Fibroblast of gingiva (primary cell): ENCODE data around the gene DESI2.
"Not testable (repeated sequence)": the region's sequence is repeated elsewhere in the genome, so short reads cannot be mapped to it uniquely, and the experiment has no call there.

ENCODE experiments used
- DNase-seq: peaks from one replicate; pipeline ENCODE4 v3.0.0-alpha.2; 2011; ENCODE audit warnings: low read depth

DESI2 gene

DNA sequence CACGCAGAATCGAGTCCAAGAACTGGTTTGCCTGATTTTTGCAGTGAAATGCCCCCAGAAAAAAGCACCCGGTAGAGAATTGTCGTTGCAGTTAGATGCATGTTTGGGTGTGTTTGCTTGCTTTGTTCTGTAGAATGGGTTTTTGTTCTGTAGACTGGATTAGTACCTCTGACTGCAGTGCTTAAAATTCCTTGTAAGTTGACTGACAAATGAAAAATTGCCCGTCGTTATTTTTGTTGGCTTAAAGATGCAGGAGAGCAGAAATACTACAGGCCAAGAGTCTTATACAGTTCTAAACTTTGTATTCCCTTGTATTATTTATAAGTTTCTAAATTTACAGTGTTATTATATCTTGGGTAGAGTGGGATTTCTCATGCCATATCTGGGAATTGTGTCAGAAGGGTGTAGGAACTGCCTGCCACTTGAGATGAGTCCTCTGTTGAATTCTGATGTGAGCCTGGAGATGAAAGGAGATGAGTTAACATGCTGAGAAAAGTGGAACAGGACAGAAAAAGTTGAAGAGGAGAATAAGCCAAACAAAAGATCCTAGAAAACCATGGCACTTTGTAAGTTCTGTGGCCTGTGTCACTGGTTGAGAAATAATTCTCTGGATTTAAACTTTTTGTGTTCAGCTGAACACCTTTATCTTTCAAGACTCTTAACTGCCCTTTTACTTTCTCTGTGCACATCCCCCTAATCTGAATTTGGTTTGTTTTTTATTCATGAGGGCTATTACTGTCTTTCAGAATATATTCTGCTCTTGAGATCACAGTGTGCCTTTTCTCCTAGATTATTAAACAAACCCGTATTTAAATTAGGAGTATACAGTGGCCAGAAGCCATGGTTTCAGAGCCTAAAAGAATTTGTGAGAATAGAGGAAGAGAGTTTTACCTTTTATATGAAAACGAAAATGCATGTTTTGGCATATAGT, 1.4 kb downstream of the DESI2 start:
- no peak for DNase-seq

DNA sequence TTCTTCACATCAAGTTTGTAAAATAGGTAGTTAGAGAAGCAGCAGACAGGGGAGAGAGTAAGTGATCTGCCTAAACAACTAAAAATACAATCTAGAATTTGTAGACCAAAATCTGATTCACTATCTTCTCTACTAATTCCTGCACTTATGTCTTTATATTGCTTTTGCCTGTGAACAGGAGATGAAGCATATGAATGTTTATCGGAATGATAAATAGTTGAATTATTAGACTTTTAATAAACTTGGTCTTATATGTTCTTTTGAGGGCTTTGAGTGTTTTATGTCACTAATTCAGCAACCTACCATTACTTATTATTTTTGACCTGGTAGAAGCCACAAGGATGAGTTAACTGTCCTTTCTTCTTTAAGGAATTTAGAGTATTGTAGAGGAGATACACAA, 2.3 kb downstream of the DESI2 start:
- DNase-seq: no peak

DNA sequence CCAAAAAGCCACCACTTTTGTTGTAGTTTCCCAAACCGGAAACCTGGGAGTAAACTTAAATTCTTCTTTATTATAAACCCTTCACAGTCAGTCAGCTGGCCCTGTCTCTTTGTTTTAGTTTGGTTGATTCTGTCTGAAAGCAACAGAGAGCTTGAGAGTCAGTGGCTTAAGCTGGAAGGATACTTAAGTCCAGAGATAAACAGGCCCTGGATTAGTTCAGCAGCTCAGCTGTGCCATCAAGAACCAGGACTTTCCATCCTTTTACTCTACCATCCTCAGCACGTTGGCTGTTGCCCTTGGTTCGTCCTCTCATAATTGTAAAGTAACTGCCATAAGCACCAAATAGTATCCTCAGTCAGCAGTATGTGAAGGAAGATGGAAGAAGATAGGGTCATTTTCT, 4.5 kb downstream of the DESI2 start:
- no peak for DNase-seq

DNA sequence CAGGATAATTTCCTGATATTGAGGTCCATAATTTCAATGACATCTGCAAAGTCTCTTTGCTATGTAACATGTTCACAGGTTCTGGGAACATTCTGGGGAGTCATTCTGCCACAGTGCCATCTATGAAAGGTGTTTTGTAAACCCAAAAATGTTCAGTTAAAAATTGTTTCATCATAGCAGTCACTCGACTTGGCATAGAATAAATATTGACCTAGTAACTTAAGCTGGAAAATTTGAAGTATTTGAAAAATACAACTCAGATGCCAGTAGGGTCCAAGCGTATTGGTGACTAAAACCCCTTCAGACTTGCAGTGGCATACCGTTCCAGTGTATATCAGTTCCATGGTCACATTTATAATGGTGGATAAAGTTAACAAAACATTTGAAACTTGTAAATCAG, 6.8 kb downstream of the DESI2 start:
- peak; percentile 41 for DNase-seq

DNA sequence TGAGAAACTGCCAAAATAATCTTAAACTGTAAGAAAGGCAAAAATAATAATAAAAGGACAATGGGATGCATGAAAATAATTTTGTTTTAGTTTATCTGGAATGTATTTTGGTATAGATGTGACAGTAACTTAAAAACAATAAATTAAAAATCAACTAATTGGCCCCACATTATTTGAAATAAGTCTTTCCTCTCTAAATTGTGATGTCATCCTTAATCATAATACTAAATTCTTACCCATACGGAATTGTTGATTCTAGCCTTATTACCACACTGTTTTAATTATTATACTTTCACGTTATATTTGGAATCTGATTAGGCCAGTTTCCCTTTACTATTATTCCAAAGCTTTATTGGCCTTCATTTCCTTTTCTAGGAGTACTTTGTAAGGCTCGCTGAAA, 7.7 kb downstream of the DESI2 start:
- no peak for DNase-seq

DNA sequence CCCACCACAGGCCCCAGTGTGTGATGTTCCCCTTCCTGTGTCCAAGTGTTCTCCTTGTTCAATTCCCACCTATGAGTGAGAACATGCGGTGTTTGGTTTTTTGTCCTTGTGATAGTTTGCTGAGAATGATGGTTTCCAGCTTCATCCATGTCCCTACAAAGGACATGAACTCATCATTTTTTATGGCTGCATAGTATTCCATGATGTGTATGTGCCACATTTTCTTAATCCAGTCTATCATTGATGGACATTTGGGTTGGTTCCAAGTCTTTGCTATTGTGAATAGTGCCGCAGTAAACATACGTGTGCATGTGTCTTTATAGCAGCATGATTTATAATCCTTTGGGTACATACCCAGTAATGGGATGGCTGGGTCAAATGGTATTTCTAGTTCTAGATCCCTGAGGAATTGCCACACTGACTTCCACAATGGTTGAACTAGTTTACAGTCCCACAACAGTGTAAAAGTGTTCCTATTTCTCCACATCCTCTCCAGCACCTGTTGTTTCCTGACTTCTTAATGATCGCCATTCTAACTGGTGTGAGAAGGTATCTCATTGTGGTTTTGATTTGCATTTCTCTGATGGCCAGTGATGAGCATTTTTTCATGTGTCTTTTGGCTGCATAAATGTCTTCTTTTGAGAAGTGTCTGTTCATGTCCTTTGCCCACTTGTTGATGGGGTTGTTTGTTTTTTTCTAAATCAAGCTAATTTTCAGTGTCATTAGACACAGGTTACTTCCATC, 8.8 kb downstream of the DESI2 start:
- DNase-seq: not testable (repeated sequence)

DNA sequence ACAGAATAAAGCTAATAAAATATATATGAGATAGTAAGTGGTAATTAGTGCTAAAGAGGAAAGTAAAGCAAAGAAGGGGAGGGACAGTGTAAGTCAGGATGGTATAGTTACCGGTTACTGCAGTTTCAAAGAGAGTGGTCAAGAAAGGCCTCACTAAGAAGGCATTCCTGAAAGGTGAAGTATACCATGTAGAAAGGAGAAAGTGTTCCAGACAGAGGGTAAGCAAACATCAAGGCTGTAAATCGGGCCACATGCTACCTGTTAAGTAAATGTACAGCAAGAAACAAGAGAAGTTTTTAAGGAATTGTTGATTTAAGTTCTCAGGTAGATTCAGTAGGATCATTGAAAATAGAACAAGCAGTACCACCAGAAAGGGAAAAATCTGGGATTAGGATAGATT, 9.7 kb downstream of the DESI2 start:
- DNase-seq: no peak

DNA sequence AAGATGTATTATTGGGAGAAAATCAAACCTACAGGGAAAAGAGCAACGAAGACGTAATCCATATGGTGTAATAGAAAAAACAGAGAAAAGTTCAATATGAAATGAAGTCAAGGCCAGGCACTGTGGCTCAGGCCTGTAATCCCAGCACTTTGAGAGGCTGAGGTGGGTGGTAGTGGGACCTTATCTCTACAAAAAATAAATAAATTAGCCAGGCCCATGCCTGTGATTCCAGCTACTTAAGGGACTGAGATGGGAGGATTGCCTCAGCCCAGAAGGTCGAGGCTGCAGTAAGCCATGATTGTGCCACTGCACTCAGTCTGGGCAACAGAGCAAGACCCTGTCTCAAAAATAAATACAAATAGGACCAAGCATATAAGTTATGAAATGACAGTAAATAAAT, 11.4 kb downstream of the DESI2 start:
- DNase-seq: no peak

DNA sequence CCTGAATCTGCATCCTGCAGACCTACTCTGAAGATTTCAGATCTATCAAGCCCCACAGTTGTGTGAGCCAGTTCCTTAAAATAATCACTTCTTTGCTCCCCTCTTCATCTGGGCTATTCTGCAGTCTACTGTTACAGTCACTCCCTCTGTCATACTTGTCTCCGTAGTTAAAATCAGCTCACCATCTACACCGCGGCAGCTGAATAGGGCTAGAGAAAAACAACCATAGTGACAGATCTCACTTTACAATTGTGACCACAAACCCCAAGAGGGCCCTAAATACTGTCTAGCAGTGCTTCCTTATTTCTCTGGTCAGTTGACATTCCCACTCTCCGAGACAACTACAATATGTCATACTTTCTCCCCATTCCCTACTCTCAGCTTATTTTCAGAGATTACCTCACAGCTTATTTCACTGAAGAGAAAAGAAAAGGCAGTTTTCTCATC, 12.9 kb downstream of the DESI2 start:
- no peak for DNase-seq

DNA sequence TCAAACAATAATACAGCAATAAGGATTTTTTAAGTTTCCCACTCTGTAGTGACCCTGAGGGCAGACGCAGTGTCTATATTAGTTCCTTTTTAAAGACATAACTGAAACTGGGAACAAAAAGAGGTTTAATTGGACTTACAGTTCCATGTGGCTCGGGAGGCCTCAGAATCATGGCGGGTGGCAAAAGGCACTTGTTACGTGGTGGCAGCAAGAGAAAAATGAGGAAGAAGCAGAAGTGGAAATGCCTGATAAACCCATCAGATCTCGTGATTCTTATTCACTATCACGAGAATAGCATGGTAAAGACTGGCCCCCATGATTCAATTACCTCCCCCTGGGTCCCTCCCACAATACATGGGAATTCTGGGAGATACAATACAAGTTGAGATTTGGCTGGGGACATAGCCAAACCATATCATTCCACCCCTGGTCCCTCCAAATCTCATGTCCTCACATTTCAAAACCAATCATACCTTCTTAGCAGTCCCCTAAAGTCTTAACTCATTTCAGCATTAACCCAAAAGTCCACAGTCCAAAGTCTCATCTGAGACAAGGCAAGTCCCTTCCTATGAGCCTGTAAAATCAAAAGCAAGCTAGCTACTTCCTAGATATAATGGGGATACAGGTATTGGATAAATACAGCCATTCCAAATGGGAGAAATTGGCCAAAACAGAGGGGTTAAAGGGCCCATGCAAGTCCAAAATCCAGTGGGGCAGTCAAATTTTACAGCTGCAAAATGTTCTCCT, 13.9 kb downstream of the DESI2 start:
- not testable (repeated sequence) for DNase-seq

DNA sequence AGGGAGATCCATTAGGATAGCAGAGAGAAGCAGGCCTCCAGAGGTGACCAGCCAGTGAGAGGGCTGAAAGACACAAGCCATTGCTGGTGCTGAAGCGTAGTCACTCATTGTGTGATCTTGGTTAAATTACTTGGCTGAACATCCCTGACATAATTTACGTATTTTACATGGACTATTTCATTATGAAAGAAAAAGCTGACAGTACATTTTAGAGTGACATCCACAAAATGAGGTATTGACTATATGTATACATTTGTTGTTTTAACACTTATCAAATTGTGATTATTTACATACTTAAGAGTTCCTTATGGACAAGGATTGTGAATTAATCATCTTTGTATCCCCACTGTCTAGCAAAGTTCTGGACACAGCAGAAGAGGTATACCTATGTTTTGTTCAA, 14.9 kb downstream of the DESI2 start:
- DNase-seq: no peak

DNA sequence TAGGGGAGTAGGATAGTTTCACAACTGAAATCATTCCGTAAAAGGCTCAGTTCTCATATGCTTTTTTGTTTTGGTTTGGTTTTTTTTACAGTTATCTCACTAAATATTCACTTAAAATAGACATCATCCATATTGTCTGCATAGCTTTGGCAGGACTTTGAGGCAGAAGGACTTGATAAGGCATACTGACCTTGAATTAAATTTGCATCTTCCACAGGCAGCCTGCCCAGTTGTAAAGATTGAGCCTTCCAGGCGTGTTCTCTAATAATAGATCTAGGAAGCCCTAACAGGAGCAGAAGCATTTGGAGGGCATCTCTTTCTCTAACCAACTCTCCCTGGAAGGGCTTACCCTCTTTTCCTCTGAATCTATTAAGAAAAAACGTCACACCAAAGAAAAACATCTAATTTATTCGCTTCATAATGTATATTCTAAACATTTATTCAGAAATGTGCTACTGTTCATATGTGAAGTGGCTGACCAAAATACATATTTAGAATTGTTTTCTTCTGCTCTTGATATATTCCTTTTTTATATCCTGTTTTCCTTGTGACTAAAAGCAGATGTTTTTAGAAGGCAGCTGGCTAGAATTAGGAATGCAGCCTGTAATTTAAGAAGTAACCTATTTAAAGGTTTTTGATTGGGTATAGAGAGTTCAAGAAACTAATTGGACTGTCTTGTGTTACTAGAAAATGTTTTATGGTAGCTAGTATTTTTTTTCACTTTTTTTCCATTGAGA, 20.2 kb downstream of the DESI2 start:
- peak; percentile 73 for DNase-seq

DNA sequence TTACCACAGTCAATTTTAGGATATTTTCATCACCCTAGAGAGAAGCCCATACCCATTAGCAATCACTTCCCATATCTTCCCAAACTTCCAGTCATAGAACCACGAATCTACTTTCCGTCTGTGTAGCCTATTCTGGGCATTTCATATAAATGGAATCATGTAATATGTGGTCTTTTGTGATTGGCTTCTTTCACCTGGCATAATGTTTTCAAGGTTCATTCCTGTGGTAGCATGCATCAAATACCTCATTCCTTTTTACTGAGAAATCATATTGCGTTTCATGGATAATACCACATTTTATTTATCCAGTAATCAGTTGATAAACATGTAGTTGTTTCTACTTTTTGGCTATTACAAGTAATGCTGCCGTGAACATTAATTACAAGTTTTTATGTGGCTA, 21.5 kb downstream of the DESI2 start:
- DNase-seq: peak; percentile 4

DNA sequence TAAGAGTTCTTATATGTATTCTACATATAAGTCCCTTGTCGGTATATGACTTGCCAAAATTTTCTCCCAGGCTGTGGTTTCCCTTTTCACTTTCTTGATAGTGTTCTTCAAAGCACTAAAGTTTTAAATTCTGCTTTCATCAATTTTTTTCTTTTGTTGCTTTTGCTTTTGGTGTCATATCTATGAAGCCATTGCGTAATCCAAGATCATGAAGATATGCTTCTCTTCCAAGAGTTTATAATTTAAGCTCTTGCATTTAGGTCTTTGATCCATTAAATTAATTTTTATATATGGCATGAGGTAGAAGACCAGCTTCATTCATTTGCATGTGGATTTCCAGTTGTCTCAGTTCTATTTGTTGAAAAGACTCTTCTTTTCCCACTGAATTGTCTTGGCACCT, 22.2 kb downstream of the DESI2 start:
- no peak for DNase-seq

DNA sequence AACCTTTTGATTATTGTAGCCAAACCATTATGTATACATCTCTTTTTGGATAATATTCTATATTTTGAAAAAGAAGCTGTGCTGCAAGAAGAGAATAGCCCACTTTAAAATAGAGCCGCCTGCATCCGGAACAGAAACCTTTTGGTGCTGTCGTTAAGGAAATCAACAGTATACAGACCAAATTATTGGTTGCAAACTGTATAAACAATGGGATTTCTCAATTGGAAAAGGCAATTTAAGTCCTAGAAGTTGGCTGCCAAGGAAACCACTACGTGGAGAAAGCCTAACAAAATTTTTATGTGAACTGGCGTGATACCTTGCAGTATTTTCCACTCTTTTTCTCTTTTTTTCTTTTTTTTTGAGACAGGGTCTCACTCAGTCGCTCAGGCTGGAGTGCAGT, 25.8 kb downstream of the DESI2 start:
- peak; percentile 70 for DNase-seq

DNA sequence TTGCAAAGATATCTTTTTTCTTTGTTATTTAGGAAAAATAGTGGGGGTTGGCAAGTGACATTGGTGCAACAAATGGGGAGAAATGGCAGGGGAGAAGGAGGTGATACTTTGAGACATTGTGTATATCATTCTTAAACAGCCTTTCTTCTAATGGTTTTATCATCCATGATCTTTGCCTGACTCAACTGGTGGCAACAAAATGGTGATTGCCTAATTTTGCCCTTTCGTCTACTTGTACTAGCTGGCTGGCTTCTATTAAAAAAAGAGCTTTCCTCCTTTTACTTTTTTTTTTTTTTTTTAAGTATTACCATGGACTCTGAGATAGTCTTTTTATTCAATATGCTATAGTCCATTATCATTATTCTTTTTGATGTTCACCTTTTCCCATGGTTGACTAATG, 27.7 kb downstream of the DESI2 start:
- peak; percentile 46 for DNase-seq

DNA sequence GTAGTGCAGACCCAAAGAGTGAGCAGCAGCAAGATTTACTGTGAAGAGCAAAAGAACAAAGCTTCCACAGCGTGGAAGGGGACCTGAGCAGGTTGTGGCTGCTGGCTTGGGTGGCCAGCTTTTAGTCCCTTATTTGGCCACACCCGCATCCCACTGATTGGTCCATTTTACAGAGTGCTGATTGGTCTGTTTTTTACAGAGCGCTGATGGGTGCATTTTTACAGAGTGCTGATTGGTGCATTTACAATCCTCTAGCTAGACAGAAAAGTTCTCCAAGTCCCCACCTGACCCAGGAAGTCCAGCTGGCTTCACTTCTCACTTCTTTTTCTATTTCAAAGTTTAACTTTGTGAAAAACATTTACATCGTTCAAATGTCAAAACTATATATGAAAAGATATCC, 29.2 kb downstream of the DESI2 start:
- DNase-seq: not testable (repeated sequence)

DNA sequence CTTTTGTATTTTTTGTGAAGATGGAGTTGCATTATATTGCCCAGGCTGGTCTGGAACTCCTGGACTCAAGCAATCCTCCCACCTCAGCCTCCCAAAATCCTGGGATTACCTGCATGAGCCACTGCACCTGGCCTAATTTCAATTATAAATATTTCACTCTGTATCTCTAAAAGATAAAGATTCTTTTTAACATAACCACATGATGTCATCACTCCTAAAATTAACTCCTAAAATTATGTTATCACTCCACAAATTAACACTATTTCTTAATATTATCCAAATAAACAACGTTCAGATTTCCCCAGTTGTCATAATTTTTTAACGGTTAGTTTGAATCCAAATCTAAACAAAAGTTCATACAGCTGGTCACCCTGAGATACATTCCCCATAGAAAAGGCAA, 43.0 kb downstream of the DESI2 start:
- DNase-seq: no peak

DNA sequence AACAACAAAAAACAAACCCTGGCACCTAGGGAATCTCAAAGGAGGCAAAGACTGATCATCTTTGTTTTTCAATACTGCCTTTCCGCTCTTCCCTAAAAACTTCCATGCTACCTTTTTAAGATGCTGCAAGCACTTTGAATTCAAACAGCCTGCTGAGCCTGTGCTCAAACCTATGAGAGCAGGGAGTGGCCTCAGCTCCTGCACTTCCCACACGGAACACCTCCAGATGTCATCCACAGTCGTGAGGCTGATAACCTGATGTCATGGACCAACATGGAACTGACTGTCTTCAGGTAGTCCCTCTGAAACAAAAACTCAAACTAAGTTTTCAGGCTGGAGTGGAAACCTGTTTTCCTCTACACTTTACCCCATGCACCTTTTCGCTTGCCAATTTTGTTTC, 46.8 kb downstream of the DESI2 start:
- DNase-seq: no peak

DNA sequence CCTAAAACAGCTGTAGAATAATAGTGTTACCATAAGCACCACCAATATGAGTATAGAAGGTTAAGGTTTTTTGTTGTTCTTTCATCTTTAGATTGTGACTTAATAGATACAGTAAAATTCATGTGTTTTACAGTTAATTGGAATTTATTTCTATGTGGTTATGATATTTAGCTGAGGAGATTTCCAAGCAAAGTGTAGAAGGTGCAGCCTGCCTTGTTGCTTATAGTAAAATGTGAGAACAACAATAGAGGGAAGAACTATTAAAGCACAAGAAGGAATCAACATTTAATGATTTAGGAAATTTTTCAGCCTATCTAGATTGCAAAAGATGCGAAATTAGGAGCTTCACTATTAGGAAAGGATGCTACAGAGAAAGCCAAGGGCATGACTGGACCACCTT, 47.9 kb downstream of the DESI2 start:
- DNase-seq: no peak

DNA sequence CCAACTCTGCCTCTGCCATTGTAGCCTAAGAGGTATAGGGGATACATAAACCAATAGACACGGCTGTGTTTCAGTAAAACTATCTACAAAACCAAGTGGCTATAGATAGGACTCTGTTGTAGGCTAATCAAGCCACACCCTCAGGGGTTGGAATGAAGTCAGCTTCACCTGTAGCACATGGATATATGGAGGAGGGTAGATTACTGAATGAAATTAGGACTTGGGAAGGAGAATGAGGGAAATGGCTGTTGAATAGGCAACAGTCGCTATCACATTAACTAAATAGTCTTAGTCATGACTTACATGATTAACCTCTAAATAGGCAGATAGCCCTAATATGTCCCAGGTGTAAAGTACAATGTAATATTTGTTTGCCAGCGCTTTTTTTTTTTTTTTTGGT, 49.7 kb downstream of the DESI2 start:
- DNase-seq: no peak

DNA sequence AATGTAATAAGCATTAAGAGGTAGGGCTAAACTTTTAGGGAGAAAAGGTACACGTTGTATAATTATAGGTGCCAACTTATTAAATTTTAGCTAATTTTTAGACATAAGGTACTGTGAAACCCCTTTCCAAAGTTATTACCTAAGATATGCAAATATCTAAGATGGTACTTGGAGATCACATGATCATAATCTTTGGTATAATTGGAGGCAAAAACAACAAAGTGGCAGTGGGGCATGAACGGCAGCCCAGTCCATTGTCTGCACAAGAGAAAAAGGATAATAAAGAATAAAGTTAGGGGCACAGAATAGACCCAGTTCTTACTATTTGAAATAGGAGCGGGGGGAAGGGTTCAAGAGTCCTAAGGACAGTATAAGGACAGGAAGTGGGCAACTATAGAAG, 51.2 kb downstream of the DESI2 start:
- DNase-seq: no peak
